Muscle of leg (tissue), 11 donors: ENCODE data around the gene BEAN1. TPM values are rescaled to one million over a fixed set of nuclear protein-coding genes. Genes with fewer than 3 reads are reported as not detected.

Experiments
- DNase-seq: peaks from one replicate; pipeline ENCODE4 v3.0.0; 2013
- H3K27ac ChIP-seq: one replicate; pipeline ENCODE4 v1.5.1; 2013; ENCODE audit warnings: mild to moderate bottlenecking, low read length, control low read depth
- H3K27me3 ChIP-seq: one replicate; pipeline ENCODE4 v1.6.1; 2013; ENCODE audit warnings: low read length; ENCODE audit not compliant: control insufficient read depth, insufficient read depth
- H3K36me3 ChIP-seq: one replicate; pipeline ENCODE4 v1.6.1; 2013; ENCODE audit warnings: low read length; ENCODE audit not compliant: control insufficient read depth, insufficient read depth
- H3K4me1 ChIP-seq: one replicate; pipeline ENCODE4 v1.6.1; 2013; ENCODE audit warnings: low read length; ENCODE audit not compliant: control insufficient read depth, insufficient read depth
- H3K4me3 ChIP-seq: one replicate; pipeline ENCODE4 v1.5.1; 2013; ENCODE audit warnings: low read length, control low read depth
- H3K9me3 ChIP-seq: replicated peaks from 2 replicates; pipeline ENCODE4 v1.6.1; 2013; ENCODE audit warnings: low read depth, low read length; ENCODE audit not compliant: control insufficient read depth
- WGBS: methylation state at CpG from one replicate; pipeline ENCODE4 v1.1.5; 2013; ENCODE audit warnings: missing lambda C conversion rate; ENCODE audit not compliant: insufficient coverage; 5-methylcytosine and 5-hydroxymethylcytosine counted together
- polyA plus RNA-seq, 8 donors: library from polyadenylated mRNA; unstranded; fragments of 120-200 nt; gene quantifications; one replicate each; pipeline versions ENCODE4 v1.2.1 to v1.2.3, GENCODE V29; 2013; ENCODE audit warnings: inconsistent platforms in 1 of 8, low replicate concordance in 1 of 8; ENCODE audit not compliant: insufficient read length in 8 of 8, insufficient read depth in 1 of 8
- total RNA-seq: library from RNA; stranded (reverse); fragments of 120-200 nt; gene quantifications from one replicate; pipeline ENCODE4 v1.2.4, GENCODE V29; 2013

Gene BEAN1
- total and polyA plus RNA-seq, 9 donors: 0.40 to 2.1 (median 0.80) TPM

GRCh38 chr16:66430214-66430613 lies 3.1 kb downstream of the BEAN1 start:
- WGBS: 70% methylated on average over 2 of the region's 3 CpGs
- H3K4me1 ChIP-seq: peaks cover 17% of the 10 kb centered on the region
- no peaks in the 10 kb centered on the region for H3K9me3 ChIP-seq
- H3K27me3 ChIP-seq: peaks cover 66% of the 10 kb centered on the region
- no peaks in the 10 kb centered on the region for H3K36me3 ChIP-seq
- no peak overlapping the region for H3K4me3 ChIP-seq
- no peak overlapping the region for H3K27ac ChIP-seq
- no peak for DNase-seq

GRCh38 chr16:66431760-66432159 lies 4.7 kb downstream of the BEAN1 start:
- Histone ChIP-seq H3K4me3 (no peak overlapping the region), H3K4me1 (peaks cover 9% of the 10 kb centered on the region), H3K27me3 (peaks cover 51% of the 10 kb centered on the region), H3K9me3 (no peaks in the 10 kb centered on the region), H3K36me3 (no peaks in the 10 kb centered on the region), H3K27ac (no peak overlapping the region)
- DNase-seq: no peak
- no CpG with 5 or more reads among the region's 8 CpGs for WGBS

GRCh38 chr16:66432429-66432828 lies 5.3 kb downstream of the BEAN1 start:
- H3K4me3 ChIP-seq: no peak overlapping the region
- no peak for DNase-seq
- H3K27ac ChIP-seq: no peak overlapping the region
- peaks cover 50% of the 10 kb centered on the region for H3K27me3 ChIP-seq
- H3K4me1 ChIP-seq: peaks cover 9% of the 10 kb centered on the region
- WGBS: 61% methylated on average over 5 of the region's 5 CpGs
- H3K36me3 ChIP-seq: no peaks in the 10 kb centered on the region
- H3K9me3 ChIP-seq: no peaks in the 10 kb centered on the region

- no peak for DNase-seq
Measured at GRCh38 chr16:66434619-66435430, 7.7 kb downstream of the BEAN1 start.

GRCh38 chr16:66435896-66436295 lies 8.8 kb downstream of the BEAN1 start:
- no peaks in the 10 kb centered on the region for H3K9me3 ChIP-seq
- 100% methylated on average over 1 of the region's 1 CpG for WGBS
- H3K27me3 ChIP-seq: peaks cover 30% of the 10 kb centered on the region
- H3K4me1 ChIP-seq: no peaks in the 10 kb centered on the region
- no peaks in the 10 kb centered on the region for H3K36me3 ChIP-seq
- no peak overlapping the region for H3K4me3 ChIP-seq
- DNase-seq: no peak
- H3K27ac ChIP-seq: no peak overlapping the region

More at GRCh38 chr16:66434619-66435430, 7.7 kb downstream of the BEAN1 start:
- Histone ChIP-seq H3K36me3 (no peaks in the 10 kb centered on the region), H3K27me3 (peaks cover 31% of the 10 kb centered on the region), H3K4me3 (no peak overlapping the region), H3K4me1 (no peaks in the 10 kb centered on the region), H3K27ac (no peak overlapping the region), H3K9me3 (no peaks in the 10 kb centered on the region)
- 75% methylated on average over 9 of the region's 9 CpGs for WGBS

DNA sequence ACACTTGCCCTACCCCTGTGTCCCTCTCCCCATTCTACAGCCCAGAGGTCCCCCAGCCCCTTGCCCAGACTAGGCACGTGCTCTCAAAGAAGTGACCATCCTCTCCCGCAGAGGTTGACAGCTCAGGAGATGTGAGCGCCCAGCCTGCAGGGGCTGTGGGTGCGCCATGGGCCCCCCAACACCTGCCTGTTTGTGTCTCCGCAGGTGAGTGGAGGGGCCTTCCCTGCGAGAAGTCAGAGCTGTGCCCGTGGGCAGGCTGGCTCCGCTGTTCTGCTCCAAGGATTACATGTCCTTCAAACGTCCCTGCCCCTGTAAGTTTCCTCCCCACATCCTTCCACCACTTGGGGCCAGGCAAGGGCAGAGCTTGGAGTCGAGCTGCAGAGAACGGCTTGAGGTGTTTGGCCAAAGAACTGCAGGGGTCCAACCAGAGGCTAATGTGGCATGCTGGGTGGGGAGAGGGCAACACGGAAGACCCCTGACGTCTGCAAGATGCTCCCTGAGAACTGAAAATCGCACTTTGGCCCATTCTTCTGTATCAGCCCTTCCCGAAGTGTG lies 10.4 kb downstream of the BEAN1 start:
- 72% methylated on average over 10 of the region's 15 CpGs for WGBS
- H3K27me3 ChIP-seq: peaks cover 24% of the 10 kb centered on the region
- DNase-seq: no peak
- H3K27ac ChIP-seq: no peak overlapping the region
- no peaks in the 10 kb centered on the region for H3K9me3 ChIP-seq
- no peaks in the 10 kb centered on the region for H3K36me3 ChIP-seq
- H3K4me3 ChIP-seq: no peak overlapping the region
- no peaks in the 10 kb centered on the region for H3K4me1 ChIP-seq

DNA sequence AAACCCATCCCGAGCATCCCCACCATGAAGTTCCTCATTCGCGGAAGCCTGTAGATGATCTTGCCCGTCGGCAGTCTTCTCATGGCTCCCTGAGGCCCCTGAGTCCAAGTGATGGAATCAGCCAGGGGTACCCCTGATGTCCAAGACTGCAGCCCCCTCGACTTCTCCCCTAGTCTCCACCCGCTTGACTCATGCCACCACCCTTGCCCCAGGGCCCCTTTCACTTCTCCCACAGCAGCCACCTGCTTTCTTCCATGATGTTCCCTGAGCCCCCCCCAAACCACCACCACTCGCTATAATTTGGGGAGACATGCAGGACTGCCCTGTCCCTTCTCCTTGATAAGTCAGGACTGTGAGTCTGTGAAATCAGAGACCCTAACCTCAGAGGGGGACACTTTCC lies 11.4 kb downstream of the BEAN1 start:
- H3K9me3 ChIP-seq: no peaks in the 10 kb centered on the region
- WGBS: 64% methylated on average over 3 of the region's 8 CpGs
- no peak overlapping the region for H3K4me3 ChIP-seq

GRCh38 chr16:66439051-66439730 lies 12.1 kb downstream of the BEAN1 start:
- H3K4me1 ChIP-seq: no peaks in the 10 kb centered on the region
- no peak overlapping the region for H3K4me3 ChIP-seq
- peaks cover 19% of the 10 kb centered on the region for H3K27me3 ChIP-seq
- WGBS: 63% methylated on average over 4 of the region's 5 CpGs
- no peak overlapping the region for H3K27ac ChIP-seq
- H3K9me3 ChIP-seq: no peaks in the 10 kb centered on the region
- DNase-seq: no peak
- no peaks in the 10 kb centered on the region for H3K36me3 ChIP-seq

More for the DNA sequence above, 11.4 kb downstream of the BEAN1 start:
- no peak for DNase-seq
- Histone ChIP-seq H3K27me3 (peaks cover 17% of the 10 kb centered on the region), H3K4me1 (no peaks in the 10 kb centered on the region), H3K36me3 (no peaks in the 10 kb centered on the region), H3K27ac (no peak overlapping the region)

- Histone ChIP-seq H3K27ac (no peak overlapping the region), H3K4me1 (no peaks in the 10 kb centered on the region), H3K36me3 (no peaks in the 10 kb centered on the region), H3K9me3 (no peaks in the 10 kb centered on the region), H3K27me3 (peaks cover 19% of the 10 kb centered on the region), H3K4me3 (no peak overlapping the region)
- no peak for DNase-seq
- 72% methylated on average over 8 of the region's 10 CpGs for WGBS
Measured at GRCh38 chr16:66440271-66440802, 13.2 kb downstream of the BEAN1 start.

GRCh38 chr16:66440970-66441369 lies 13.9 kb downstream of the BEAN1 start:
- H3K27ac ChIP-seq: no peak overlapping the region
- DNase-seq: no peak
- H3K4me1 ChIP-seq: no peaks in the 10 kb centered on the region
- no peak overlapping the region for H3K4me3 ChIP-seq
- WGBS: 84% methylated on average over 11 of the region's 11 CpGs
- H3K9me3 ChIP-seq: no peaks in the 10 kb centered on the region
- H3K36me3 ChIP-seq: no peaks in the 10 kb centered on the region
- H3K27me3 ChIP-seq: peaks cover 19% of the 10 kb centered on the region
